Measurements from ENCODE around the gene CPNE9.

- TF ChIP-seq CTCF (IDR thresholded peaks at IDR 0.05; ENCODE audit: low read length) (no peak), EZH2 (IDR thresholded peaks at IDR 0.05; ENCODE audit: borderline replicate concordance, low read length) (no peak)
Observed at GRCh38 chr3:9681011-9681722, 22.5 kb upstream of the CPNE9 start.
